ENCODE results near the gene AASDH.

GRCh38 chr4:56310401-56311125 lies 76.7 kb downstream of the AASDH start:
- TF ChIP-seq, protein P1, sequence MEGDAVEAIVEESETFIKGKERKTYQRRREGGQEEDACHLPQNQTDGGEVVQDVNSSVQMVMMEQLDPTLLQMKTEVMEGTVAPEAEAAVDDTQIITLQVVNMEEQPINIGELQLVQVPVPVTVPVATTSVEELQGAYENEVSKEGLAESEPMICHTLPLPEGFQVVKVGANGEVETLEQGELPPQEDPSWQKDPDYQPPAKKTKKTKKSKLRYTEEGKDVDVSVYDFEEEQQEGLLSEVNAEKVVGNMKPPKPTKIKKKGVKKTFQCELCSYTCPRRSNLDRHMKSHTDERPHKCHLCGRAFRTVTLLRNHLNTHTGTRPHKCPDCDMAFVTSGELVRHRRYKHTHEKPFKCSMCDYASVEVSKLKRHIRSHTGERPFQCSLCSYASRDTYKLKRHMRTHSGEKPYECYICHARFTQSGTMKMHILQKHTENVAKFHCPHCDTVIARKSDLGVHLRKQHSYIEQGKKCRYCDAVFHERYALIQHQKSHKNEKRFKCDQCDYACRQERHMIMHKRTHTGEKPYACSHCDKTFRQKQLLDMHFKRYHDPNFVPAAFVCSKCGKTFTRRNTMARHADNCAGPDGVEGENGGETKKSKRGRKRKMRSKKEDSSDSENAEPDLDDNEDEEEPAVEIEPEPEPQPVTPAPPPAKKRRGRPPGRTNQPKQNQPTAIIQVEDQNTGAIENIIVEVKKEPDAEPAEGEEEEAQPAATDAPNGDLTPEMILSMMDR (optimal IDR thresholded peaks at IDR 0.05 in 1 of 3, IDR thresholded peaks at IDR 0.05 in 1 of 3, conservative IDR thresholded peaks at IDR 0.05 in 1 of 3; ENCODE audit: extremely low read depth in 1 of 3, insufficient read depth in 2 of 3, low read length in 3 of 3) = no peak
- no peak for TF ChIP-seq EZH2 (IDR thresholded peaks at IDR 0.05; ENCODE audit: low read length)
